ENCODE results near the gene SOX6.

- TF ChIP-seq CTCF (IDR thresholded peaks at IDR 0.05) (no peak), EP300 (IDR thresholded peaks at IDR 0.05) (no peak), POLR2A (IDR thresholded peaks at IDR 0.05; ENCODE audit: low read depth) (no peak)
Measured at GRCh38 chr11:16338393-16338792, 18.0 kb downstream of the SOX6 start.

All from esophagus muscularis mucosa (tissue), 4 donors.